Peyer's patch (tissue), 4 donors: ENCODE measurements around the gene PHACTR1. TPM values are rescaled to one million over a fixed set of nuclear protein-coding genes. Genes with fewer than 3 reads are reported as not detected.
A peak's percentile ranks its signal among the peaks of the same experiment; 100 is the strongest.

Source experiments
- DNase-seq, 3 donors: peaks; one replicate each; pipeline ENCODE4 v3.0.0-alpha.2; 2017 to 2019
- H3K27ac ChIP-seq, 4 donors: fragments of 200-600 bp; sonication (generic); one replicate each; pipeline ENCODE4 v1.5.1; 2016 to 2019
- H3K27me3 ChIP-seq, 2 donors: fragments of 200-600 bp; sonication (generic); one replicate each; pipeline ENCODE4 v1.5.1; 2019
- H3K36me3 ChIP-seq, 3 donors: fragments of 200-600 bp; sonication (generic); one replicate each; pipeline ENCODE4 v1.5.1; 2016 to 2019
- H3K4me1 ChIP-seq, 4 donors: fragments of 200-600 bp; sonication (generic); one replicate each; pipeline ENCODE4 v1.5.1; 2016 to 2019
- H3K4me3 ChIP-seq, 4 donors: fragments of 200-600 bp; sonication (generic); 1 replicate in 3 of 4; 2 replicates in 1 of 4; pipeline ENCODE4 v1.5.1; 2016 to 2019; ENCODE audit warnings: mild to moderate bottlenecking in 1 of 4
- H3K9me3 ChIP-seq, 4 donors: fragments of 200-600 bp; sonication (generic); one replicate each; pipeline ENCODE4 v1.5.1; 2016 to 2019; ENCODE audit warnings: mild to moderate bottlenecking in 1 of 4
- POLR2A ChIP-seq, 2 donors: fragments of 450-650 bp; IDR thresholded peaks; one replicate each; pipeline ENCODE4 v1.5.1; 2017; ENCODE audit warnings: antibody characterized with exemption in 2 of 2, mild to moderate bottlenecking in 2 of 2, moderate library complexity in 2 of 2
- total RNA-seq, 4 donors: library from RNA; depleted of rRNA; stranded (reverse); fragments of >200 nt; gene quantifications; one replicate each; pipeline ENCODE4 v1.1.0, GENCODE V29; 2016
- TF ChIP-seq, protein P1 (sequence below), 6 experiments: fragments of 450-650 bp in 4 of 6; fragments of 200-600 bp in 2 of 6; sonication (generic) in 1 of 6; IDR thresholded peaks; one replicate each; pipeline ENCODE4 v1.5.1; 2017 to 2019; ENCODE audit warnings: antibody characterized with exemption in 6 of 6, mild to moderate bottlenecking in 3 of 6, moderate library complexity in 1 of 6

PHACTR1 gene
- total RNA-seq, 4 donors from 2014 or later, result 0.35 to 19.0 (median 1.7) TPM

DNA sequence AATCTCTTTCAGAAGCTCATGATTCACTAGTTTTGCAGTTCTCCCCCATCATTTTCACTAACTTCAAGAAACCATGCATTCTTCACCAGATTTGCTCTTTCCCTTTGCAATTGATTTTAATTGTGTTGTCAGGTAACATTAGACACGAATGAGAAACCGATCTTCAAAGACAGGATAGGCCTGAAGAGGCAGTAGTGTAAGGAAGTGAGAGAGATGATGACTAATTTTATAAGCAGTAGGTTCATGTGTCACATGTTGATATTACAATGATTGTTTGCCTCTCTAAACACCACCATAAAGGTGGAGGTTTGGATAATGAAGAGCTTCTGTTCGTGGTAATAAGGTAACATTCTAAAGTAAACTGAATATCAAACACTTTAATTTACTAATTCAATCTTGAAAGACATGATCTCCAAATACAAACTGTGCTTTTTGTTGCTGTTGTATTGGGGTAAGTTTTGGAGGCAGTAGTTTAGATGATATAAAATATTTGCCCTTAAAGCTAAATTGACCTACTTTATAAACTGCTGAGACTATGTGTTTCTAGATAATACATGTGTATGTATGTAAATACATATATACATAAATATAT is 207.2 kb downstream of the PHACTR1 start:
- Histone ChIP-seq H3K9me3 (no peaks in the 10 kb centered on the region), H3K4me3 (no peak overlapping the region), H3K27ac (no peak overlapping the region), H3K4me1 (no peaks in the 10 kb centered on the region), H3K27me3 (no peaks in the 10 kb centered on the region), H3K36me3 (no peaks in the 10 kb centered on the region)
- DNase-seq, result no peak
- TF ChIP-seq, protein P1, sequence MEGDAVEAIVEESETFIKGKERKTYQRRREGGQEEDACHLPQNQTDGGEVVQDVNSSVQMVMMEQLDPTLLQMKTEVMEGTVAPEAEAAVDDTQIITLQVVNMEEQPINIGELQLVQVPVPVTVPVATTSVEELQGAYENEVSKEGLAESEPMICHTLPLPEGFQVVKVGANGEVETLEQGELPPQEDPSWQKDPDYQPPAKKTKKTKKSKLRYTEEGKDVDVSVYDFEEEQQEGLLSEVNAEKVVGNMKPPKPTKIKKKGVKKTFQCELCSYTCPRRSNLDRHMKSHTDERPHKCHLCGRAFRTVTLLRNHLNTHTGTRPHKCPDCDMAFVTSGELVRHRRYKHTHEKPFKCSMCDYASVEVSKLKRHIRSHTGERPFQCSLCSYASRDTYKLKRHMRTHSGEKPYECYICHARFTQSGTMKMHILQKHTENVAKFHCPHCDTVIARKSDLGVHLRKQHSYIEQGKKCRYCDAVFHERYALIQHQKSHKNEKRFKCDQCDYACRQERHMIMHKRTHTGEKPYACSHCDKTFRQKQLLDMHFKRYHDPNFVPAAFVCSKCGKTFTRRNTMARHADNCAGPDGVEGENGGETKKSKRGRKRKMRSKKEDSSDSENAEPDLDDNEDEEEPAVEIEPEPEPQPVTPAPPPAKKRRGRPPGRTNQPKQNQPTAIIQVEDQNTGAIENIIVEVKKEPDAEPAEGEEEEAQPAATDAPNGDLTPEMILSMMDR (IDR thresholded peaks at IDR 0.05), result peak in 1 of 6 experiments; percentile 11
- no peak for TF ChIP-seq POLR2A (IDR thresholded peaks at IDR 0.05)

DNA sequence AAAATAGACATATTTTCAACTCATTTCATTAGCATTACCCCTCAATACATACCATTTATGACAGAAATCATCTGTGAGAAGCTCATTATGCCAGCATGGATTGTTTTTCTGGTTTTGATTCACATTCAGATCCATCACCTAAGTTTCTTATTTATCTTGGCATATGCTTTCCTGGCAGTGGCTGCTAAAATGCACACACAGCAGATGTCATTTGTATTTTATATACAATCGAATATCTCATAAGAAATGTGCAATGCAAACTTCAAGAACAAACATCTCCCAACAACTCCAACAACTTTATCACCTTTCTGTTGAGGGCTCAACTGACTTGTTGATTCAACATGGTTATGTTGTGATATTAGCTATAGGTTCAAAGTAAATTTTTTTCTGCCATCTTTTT is 208.3 kb downstream of the PHACTR1 start:
- no peaks in the 10 kb centered on the region for H3K9me3 ChIP-seq
- H3K4me3 ChIP-seq, result no peak overlapping the region
- no peak overlapping the region for H3K27ac ChIP-seq
- no peak for TF ChIP-seq POLR2A (IDR thresholded peaks at IDR 0.05)
- TF ChIP-seq, protein P1 (IDR thresholded peaks at IDR 0.05), result no peak
- DNase-seq, result no peak
- no peaks in the 10 kb centered on the region for H3K36me3 ChIP-seq
- no peaks in the 10 kb centered on the region for H3K27me3 ChIP-seq
- no peaks in the 10 kb centered on the region for H3K4me1 ChIP-seq

DNA sequence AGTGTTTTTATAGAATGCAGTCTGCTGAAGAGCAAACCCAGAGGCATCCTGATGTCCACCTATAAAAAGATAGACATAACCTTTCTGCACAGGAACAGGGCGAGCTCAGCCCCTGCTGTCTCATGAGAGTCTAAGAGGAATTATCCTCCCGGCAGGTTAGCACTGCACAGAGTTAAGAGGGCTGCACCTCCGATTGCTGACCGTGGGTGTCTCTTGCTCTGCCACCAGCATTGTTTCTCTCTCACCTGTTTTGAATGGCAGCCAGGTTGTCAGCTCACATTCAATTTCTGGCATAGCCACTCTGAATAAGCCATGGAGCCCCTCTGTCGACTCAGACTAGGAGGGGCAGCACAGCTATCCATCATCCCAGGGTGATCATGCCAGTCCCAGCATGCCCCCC is 211.2 kb downstream of the PHACTR1 start:
- Histone ChIP-seq H3K27ac (no peak overlapping the region), H3K4me1 (no peaks in the 10 kb centered on the region), H3K36me3 (no peaks in the 10 kb centered on the region), H3K4me3 (no peak overlapping the region), H3K27me3 (no peaks in the 10 kb centered on the region), H3K9me3 (no peaks in the 10 kb centered on the region)
- DNase-seq, result no peak
- TF ChIP-seq, protein P1 (IDR thresholded peaks at IDR 0.05), result no peak
- no peak for TF ChIP-seq POLR2A (IDR thresholded peaks at IDR 0.05)

DNA sequence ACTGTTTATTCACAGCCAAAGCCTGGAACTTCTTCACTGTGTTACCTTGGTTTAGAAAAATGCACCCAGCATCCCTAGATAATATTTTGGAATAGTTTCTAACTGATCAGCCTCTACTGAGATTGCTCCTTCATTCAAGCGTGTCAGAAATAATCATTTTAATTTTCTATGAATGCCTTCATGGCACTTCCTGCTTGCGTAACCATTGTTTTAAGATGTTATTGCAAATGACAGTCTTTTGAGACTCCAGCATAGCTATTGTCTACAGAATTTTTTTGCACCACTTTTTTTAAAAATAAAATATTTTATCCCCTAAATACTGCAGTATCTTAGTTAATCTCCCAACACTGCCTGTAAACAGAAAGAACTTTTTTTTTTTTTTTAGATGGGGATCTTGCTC is 213.1 kb downstream of the PHACTR1 start:
- no peak for DNase-seq
- no peaks in the 10 kb centered on the region for H3K27me3 ChIP-seq
- no peaks in the 10 kb centered on the region for H3K9me3 ChIP-seq
- TF ChIP-seq POLR2A (IDR thresholded peaks at IDR 0.05), result no peak
- TF ChIP-seq, protein P1 (IDR thresholded peaks at IDR 0.05), result no peak
- no peaks in the 10 kb centered on the region for H3K36me3 ChIP-seq
- H3K27ac ChIP-seq, result no peak overlapping the region
- H3K4me3 ChIP-seq, result no peak overlapping the region
- H3K4me1 ChIP-seq, result no peaks in the 10 kb centered on the region

DNA sequence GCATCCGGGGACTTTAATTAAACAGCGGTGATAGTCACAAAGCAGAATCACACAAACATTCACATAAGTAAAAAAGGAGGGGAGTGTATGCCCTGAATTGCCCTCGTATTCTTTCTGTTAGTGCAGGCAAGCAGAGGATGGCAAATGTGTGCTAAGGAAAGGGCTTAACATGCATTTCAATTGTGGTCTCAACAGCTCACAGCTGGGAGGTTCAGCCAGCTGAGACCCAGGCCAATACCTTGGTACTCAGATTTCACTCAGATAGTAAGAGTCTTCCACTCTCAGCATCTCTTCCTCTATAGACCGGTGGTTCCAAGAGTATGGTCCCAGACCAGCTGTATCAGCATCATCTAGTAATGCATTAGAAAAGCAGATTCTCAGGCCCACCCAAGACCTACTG is 215.1 kb downstream of the PHACTR1 start:
- DNase-seq, result no peak
- no peak overlapping the region for H3K4me3 ChIP-seq
- no peaks in the 10 kb centered on the region for H3K4me1 ChIP-seq
- H3K9me3 ChIP-seq, result no peaks in the 10 kb centered on the region
- H3K27me3 ChIP-seq, result no peaks in the 10 kb centered on the region
- no peaks in the 10 kb centered on the region for H3K36me3 ChIP-seq
- H3K27ac ChIP-seq, result no peak overlapping the region
- TF ChIP-seq, protein P1 (IDR thresholded peaks at IDR 0.05), result no peak
- no peak for TF ChIP-seq POLR2A (IDR thresholded peaks at IDR 0.05)

DNA sequence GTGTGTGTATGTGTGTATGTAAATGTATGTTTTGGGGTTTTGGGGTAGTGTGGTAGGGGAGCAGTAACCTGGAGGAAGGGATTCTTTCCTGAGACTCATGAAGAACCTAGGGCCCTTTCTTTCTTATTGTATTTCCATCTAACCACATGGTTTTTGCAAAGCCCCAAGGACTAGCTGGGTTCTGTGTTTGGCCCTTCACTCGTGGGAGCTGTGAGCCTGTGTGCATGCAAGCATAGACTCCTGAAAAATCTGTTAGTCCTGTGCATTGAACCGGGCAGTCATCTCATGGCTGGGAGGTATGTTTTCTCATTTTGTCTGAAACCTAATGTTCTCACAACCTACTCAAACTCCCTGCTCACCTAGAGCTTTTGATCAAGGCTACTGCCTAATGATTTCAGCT is 219.1 kb downstream of the PHACTR1 start:
- H3K36me3 ChIP-seq, result no peaks in the 10 kb centered on the region
- H3K27me3 ChIP-seq, result no peaks in the 10 kb centered on the region

More for the DNA sequence above, 219.1 kb downstream of the PHACTR1 start:
- Histone ChIP-seq H3K9me3 (no peaks in the 10 kb centered on the region), H3K4me3 (no peak overlapping the region), H3K4me1 (no peaks in the 10 kb centered on the region), H3K27ac (no peak overlapping the region)
- TF ChIP-seq POLR2A (IDR thresholded peaks at IDR 0.05), result no peak
- TF ChIP-seq, protein P1 (IDR thresholded peaks at IDR 0.05), result no peak
- DNase-seq, result no peak
